NCI-H146 treated with DMSO at 0.1 percent for 48 hours (cell line): Measurements from ENCODE around the gene SURF6.

Experiments used
- DNase-seq: peaks from one replicate; lab custom pipeline; 2025; ENCODE audit not compliant: unreplicated experiment; lab: John Stamatoyannopoulos, UW

SURF6 gene

GRCh38 chr9:133368249-133368881 is 32.4 kb upstream of the SURF6 start:
- peak; percentile 70 for DNase-seq

- DNase-seq: no peak
These were observed 31.8 kb upstream of the SURF6 start for GRCh38 chr9:133367778-133368177.

DNA sequence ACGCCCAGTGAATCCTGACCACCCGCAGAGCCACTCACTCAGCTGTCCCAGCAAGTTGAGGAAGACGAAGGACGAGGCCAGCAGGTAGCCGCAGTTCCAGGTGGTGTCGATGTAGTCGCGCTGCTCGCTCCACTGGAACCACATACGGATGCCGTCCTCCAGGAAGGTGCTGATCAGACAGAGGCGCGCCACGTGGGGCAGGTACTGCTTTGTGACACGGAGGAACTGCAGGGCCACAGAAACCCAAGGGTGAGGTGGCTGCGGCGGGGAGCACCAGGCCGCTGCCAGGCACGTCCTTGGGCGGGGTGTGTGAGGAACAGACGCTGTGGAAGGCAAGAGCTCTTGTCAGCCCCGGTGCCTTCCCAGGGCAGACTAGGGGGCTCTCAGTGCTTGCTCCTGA is 31.2 kb upstream of the SURF6 start:
- DNase-seq: no peak

DNA sequence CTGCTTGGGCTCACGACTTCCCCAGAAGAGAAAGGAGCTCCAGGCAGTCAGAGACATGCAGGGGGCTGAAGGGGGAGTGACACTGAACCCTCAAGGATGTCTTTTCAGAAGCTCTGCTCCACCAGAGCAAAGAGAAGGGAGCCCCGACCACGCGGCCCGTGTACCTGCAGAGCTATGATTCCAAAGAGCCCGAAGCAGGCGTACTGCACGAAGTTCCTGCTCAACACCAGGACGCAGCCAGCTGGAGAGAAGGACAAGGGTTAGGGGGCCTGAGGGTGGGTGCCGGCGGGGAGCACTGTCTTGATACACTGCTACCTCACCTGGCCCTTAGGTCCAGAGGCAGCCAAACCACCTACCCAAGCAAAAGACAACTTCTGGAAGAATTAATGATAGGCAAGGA is 30.4 kb upstream of the SURF6 start:
- no peak for DNase-seq

GRCh38 chr9:133362359-133363044 is 26.5 kb upstream of the SURF6 start:
- no peak for DNase-seq

GRCh38 chr9:133361507-133362092 is 25.6 kb upstream of the SURF6 start:
- DNase-seq: no peak

DNA sequence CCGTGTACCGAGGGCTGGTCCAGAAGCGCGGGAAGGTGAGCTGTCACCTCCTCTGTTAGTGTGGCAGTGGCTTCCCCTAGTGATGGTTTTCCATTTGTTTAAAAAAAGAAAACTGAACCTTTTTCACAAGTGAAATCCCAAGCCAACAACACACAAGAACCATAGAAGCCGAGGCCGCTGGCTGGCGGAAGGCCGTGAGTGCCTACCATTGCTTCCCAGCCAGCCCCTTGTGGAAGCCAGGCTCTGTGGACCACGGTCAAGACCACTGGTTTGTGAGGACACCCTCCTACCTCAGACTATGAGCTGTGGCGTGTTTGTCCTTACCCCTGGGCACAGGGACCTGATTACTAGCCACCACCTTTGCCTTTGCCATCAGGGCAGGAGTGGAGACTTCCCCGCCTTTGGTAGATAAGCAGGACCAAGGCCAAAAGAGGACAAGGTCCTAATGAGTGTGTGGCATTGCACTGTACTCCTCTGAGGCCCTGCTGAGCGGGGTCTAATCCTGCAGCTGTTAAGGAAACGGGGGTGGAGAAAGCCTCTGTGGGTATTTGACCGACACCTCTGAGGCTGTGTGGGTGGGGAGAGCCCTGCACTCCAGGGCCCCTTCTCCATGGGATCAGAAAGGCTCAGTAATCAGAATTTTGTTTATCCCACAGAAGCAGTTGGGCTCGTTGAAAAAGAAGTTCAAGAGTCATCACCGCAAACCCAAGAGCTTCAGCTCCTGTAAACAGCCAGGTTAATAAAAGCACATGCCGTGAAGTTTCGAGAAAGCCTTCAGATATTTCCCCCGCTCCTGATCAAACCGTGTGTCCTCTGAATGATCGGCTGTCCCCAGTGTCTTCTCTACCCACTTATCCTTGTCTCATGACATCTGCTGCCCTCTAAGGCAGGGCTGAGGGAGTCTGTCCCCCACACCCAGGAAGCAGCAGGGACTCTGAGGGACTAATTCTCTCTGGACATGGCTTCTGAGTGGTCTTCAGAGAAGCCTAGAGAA is 24.7 kb upstream of the SURF6 start:
- no peak for DNase-seq

GRCh38 chr9:133359399-133360175 is 23.6 kb upstream of the SURF6 start:
- DNase-seq: no peak

DNA sequence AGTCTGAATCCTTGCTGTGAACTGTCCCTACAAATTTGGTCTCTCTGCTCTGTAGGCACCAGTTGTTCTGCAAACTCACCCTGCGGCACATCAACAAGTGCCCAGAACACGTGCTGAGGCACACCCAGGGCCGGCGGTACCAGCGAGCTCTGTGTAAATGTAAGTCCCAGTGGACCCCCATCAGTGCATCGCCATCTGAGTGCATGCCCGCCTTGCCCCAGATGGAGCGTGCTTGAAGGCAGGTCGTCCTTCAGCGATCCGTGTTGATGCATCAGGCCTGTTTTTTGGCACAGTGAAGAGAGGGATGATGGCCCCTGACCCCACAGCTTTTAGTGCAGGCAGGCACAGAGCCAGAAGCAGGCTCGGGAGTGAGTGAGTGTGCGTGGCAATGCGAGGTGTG is 21.7 kb upstream of the SURF6 start:
- DNase-seq: no peak

DNA sequence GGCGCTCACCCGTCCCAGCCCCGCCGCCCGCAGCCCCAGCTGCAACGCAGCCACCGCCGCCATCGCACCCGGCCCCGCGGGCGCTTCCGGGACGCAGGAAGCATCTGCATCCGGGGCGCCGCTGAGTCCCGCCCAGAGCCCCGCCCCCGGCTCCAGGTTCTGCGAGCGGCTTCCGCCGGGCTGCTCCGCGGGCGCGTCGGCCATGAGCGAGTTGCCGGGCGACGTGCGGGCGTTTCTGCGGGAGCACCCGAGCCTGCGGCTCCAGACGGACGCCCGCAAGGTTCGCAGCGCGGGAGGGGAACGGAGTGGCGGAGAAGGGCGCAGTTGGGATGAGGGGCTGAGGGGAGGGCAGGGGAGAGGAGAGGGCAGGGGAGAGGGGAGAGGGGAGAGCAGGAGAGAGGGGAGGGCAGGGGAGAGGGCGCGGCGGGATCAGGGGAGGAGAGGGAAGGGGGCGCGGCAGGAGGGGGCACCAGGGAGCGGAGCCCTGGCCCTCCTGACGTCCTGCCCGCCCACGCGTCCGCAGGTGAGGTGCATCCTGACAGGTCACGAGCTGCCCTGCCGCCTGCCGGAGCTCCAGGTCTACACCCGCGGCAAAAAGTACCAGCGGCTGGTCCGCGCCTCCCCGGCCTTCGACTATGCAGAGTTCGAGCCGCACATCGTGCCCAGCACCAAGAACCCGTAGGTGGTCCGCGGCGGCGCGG is 20.6 kb upstream of the SURF6 start, which contains the start of the genes SURF1 and SURF2:
SURF1 (minus strand) TSS at position 97 of the 701 bp plus-strand sequence; CDS start at position 63, 34 bp downstream.
SURF2 (plus strand) TSS at position 160 of the 701 bp plus-strand sequence; CDS start at position 203, 43 bp downstream.
- DNase-seq: peak; percentile 12

- peak; percentile 8 for DNase-seq
These were observed 19.9 kb upstream of the SURF6 start for GRCh38 chr9:133355881-133356357.

DNA sequence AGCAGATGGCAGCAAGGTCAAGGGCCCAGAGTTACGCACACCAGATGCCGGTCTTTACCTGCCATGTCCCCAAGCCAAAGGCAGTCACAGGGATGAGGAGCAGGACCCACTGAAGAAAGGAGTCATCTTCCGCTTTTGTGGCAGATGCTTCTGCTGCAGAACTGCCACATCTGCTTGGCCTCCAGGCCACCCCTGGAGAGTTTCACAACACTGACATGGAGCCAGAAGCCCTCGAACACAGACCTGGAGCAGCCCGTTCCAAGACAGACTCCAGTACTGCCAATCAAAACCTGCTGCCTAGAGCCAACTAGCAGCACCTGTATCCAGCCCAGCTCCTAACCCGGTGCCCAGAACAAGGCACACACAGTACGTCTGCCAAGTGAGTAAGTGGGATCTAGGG is 18.8 kb upstream of the SURF6 start:
- no peak for DNase-seq

GRCh38 chr9:133353548-133353947 is 17.6 kb upstream of the SURF6 start:
- DNase-seq: no peak

DNA sequence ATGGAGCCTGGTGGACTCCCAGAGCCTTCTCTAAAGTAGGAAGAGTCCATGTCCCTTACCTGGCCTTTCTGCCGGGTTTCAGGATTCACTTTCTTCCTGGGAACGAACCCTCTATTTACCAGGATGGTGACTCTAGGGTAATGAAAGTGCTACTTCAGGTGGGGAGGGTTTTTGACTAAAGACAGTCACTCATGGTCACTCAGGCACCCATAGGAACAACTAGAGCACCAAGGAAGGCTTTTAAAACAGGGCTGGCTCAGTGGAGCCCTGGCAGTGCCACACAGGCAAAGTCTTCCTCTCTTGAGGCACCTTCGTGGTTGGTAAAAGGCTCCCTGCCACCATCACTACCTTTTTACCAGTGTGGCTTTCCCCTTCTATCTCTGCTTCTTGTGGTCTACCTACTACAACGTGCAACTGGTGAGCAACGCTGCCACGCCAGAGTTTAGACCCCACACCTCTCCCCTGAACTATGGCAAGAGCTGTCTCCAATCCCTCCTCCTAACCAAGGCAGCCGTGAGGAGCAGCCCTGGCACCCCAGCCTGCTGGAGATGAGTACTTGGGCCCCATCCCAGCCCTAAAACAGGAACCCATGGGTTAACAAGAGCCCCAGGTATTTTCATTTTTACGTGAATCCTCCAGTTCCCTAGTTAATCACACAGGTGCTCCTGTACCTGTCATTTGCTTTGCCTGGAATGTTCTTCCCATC is 16.8 kb upstream of the SURF6 start:
- DNase-seq: no peak

DNA sequence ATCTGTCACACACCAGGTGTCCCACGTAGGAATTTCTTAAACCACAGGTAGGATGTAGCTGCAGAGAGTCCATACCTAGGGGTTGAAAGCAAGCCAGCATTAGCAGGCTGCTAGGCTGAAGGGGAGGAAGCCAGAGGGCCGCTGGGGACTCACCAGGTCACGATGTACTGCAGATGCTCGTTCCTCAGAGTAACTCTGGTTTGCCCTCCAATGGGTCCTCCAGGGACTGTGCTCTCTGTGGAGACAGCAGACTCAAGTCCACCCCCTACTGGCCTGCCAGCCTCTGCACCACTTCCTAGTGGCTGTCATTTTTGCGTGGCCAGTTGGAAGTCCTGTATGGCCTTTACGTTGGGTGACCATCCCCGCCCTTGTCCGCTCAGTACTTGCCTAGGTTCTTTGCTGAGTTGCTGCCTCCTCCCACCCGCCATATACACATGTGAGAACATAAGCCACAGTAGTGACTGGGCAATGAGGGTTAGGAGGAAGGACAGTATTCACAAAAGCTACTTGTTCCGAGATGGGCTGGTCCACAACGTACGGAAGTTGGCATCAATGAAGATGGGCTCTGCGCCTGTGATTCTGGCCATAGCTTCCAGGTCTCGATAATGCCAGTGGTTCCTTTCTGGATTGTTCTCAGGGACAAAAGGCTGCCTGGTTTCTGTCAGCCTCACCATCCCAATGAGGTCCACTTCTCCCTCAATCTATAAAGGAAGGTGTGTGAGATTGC is 16.1 kb upstream of the SURF6 start:
- no peak for DNase-seq

- DNase-seq: no peak
These were observed 15.5 kb upstream of the SURF6 start for GRCh38 chr9:133351526-133351907.

- no peak for DNase-seq
These were observed 14.1 kb upstream of the SURF6 start for GRCh38 chr9:133349965-133350616.
